Measurements from ENCODE around the gene KLK5. TPM values are rescaled to one million over a fixed set of nuclear protein-coding genes. Genes with fewer than 3 reads are reported as not detected.

The KLK5 gene
- total RNA-seq, 1 donor from 2014 or later: not detected

DNA sequence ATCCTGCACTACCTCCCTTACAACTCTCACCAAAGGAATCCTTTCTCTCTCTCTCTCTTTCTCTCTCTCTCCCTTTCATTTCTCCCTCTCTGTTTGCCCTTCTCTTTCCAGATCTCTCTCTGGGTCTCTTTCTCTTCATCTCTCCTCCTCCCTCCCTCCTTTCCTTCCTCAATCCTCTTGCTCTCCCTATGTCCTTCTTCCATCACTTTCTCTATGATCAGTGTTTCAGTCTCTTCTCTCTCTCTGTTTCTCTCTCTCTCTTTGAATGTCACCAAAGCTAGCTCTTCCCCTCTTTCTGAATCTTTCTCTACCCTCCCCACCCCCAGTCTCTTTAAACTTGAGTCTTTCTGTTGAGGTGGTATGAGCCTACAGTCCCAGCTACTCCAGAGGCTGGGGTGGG, 21.8 kb downstream of the KLK5 start:
- DNase-seq (ENCODE audit: missing footprints): no peak
- intact Hi-C loops (cut with DNase I): loop anchor here (2.0 to 5.0 kb wide), 2 partner anchors 161 to 238 kb away; no protein-coding TSS in a partner anchor
- ATAC-seq: no peak

DNA sequence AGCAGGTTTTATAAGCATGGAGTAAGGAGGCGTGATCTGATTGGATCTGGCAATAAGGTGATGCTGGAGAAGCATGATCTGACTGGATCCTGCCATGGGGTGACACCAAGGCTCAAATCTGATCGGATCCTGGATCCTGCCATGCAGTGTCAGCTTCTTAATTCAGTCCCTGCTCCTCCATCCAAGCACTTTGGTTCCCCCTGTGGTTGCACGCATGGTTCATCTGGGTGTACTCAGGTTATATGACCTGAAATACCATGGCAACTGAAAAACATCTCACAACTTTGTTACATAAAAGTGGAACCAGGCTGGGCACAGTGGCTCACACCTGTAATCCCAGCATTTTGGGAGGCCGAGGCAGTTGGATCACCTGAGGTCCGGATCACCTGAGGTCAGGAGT, 24.0 kb downstream of the KLK5 start:
- ATAC-seq (no peak), DNase-seq (ENCODE audit: missing footprints) (no peak)
- intact Hi-C loops (cut with DNase I): loop anchor here (10.0 kb wide), 1 partner anchor 564 kb away; the partner anchor contains the start of gene NAPSA

DNA sequence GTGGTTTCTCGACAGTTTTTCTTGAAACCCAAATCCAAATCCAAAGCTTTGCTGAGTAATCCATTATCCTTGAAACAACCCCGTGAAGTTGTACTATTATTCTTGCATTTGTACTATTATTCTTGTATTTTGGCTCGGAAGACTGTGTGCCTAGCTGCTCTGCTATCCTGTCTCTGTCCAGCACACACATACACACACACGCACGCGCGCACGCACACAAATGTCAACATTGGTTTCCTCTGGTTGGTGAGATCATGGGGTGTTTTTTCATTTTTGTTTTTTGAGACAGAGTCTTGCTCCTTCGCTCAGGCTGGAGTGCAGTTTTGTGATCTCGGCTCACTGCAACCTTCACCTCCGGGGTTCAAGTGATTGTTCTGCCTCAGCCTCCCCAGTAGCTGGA, 26.7 kb downstream of the KLK5 start:
- no peak for DNase-seq (ENCODE audit: missing footprints)
- intact Hi-C loops (cut with DNase I): loop anchor here (10.0 kb wide), 1 partner anchor 561 kb away; the partner anchor contains the start of gene NAPSA
- no peak for ATAC-seq

DNA sequence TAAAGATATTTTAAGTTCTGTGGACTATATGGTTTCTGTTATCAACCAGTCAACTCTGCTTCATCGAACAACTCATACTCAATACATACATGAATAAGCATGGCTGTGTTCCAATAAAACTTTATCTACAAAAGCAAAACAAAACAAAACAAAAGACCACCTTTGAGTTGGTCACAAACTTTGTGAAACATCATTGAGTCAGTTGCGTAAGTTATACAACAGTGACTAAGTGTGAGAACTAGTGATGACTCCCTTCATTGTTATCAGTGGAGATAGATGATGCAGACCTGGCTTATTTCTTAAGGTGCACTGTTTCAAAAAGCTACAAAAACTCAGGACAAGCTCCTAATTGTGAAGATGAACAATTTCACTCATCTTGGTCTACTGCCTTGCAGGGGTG, 27.1 kb downstream of the KLK5 start:
- no peak for DNase-seq (ENCODE audit: missing footprints)
- ATAC-seq: no peak
- intact Hi-C loops (cut with DNase I): loop anchor here (10.0 kb wide), 1 partner anchor 561 kb away; the partner anchor contains the start of gene NAPSA

DNA sequence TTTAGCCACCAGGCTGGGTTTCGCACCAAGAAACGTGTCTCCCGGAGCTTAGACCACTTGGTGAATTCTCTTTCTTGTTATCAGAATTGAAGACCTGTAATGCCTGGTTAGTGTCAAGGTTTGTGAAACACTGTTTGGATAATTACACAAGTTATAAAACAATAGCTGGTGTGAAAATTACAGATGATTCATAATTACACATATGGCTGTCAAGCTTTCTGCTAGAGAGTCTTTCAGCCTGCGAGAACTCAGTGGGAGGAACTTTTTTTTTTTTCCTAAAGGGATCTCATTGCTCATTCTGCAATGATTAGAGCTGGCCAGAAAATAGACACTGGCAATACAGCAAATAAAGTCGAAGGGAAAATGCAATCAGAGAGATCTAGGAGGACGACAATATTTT, 28.3 kb downstream of the KLK5 start:
- intact Hi-C loops (cut with DNase I): loop anchor here (10.0 kb wide), 1 partner anchor 560 kb away; the partner anchor contains the start of gene NAPSA
- no peak for ATAC-seq

DNA sequence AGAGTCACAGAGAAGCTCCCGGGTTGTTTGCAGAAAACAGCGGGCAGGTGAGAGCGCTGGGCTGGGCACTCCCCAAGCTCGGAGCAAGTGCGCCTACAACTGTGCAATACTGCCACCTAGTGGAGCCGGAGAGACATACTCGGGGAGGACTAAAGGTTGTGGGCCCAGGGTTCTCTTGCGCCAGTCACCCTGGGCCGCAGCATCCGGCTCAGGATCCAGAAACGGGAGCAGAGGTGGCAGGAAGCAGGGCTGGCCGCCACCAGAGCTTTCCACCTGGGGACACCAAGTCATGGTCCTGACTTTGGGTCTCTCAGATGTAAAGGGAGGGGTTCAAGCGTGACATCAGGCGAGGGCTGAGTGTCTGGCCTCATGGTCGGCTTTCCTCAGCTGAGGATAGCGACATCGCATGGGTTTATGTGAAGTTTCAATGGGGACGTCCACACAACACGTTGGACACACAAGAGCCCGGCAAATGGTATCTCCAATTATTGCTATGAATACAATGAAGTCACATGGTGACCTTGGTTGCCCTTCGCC, 30.5 kb downstream of the KLK5 start:
- intact Hi-C loops (cut with DNase I): loop anchor here (10.0 kb wide), 1 partner anchor 558 kb away; the partner anchor contains the start of gene NAPSA
- DNase-seq (ENCODE audit: missing footprints) (no peak), ATAC-seq (peak; percentile 87)

More for the DNA sequence above, 28.3 kb downstream of the KLK5 start:
- DNase-seq (ENCODE audit: missing footprints): no peak

DNA sequence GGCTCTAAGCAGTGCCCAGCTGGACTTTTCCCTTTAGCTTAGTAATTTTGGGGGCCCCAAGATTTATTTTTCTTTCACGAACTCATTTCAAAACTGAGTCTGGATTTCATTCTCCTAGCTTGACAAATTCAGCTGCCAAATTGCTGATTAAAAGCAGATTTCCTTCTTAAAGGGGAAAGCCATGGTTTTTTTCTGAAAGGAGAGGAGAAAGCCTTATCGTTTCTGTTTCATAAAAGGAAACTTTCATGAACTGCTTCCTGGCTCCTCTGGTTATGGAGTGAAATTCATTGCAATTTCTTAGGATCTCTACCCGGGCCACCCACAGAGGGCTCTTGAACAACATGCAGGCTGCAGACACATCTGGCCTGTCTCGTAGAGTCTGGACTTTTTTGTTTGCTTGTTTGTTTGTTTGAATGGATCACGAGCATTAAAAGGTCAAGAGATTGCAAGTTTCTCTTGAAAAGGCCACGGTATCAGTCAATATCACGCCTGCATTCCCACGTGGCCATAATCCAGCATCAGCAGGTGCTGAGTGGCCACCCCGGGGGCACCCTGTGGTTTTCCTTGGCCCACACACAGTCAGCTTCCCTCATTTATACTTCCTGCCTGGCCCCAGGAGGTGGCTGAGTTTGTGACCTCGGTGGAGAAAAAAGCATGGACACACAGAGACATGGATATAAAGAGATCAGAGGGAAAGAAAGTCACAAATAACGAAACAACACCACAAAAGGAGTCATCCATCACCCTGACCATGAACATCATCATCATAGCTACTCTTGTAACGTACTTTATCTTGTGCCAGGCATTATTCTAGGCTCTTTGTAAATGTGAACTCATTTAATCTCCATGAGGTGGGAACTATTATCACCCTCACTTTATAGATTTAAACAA, 31.2 kb downstream of the KLK5 start:
- DNase-seq (ENCODE audit: missing footprints) (no peak), ATAC-seq (no peak)
- intact Hi-C loops (cut with DNase I): loop anchor here (10.0 kb wide), 1 partner anchor 557 kb away; the partner anchor contains the start of gene NAPSA

DNA sequence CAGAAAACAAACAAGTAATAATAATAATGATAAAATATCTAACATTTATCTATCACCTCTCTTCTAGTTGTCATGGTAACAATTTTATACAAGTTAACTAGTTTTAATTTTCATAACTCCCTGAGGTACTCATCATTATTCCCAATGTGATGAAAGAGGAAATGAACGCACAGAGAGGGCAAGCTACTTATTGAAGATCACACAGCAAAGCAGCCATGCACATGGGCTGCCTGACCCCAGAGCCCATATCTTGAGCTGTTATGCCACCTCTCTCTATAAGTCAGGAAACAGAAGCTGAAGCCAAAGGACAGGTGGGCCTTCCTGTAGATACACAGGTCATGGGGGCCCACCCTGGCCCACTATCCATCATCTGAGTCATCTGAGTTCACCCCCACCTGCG, 36.8 kb downstream of the KLK5 start:
- intact Hi-C loops (cut with DNase I): no loop called here
- ATAC-seq (no peak), DNase-seq (ENCODE audit: missing footprints) (no peak)

DNA sequence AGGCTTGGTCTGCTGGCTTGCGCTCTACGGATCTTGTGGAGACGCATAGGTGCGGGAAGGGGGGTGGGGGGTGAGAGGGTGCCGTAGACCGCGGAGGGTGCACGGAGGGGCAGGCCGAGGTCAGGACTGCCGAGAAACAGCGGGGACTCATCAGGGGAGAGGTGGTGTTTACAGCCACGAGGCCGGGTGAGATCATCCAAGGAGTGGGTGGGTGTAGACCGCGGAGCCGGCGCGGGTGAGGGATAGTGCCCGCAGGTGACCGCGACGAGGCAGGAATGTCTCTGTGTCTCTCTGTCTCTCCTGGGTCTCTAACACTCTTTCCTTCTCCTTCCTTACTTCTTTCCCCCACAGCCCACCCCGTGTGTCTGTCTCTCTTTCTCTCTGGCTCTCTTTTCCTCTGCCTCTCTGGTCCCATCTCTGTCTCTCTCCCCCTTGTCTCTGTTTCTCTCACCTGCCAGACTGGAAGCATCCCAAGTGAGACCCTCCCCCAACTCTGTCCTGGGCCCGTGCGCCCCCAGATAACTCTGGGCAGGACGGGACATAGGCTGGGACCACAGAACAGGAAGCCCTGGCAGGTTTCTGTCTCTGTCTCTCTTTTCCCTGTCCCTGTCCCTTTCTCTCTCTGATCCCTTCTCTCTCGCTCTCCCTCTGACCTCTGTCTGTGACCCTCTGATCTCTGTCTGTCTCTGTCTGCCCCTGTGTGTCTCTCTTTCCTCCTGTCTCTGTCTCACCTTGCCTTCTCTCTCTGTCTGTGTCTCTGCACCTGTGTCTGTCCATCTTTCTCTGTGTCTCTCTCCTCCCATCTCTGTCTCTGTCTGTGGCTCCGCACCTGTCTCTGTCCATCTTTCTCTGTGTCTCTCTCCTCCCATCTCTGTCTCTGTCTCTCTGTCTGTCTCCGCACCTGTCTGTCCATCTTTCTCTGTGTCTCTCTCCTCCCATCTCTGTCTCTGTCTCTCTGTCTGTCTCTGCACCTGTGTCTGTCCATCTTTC, 39.8 kb downstream of the KLK5 start:
- ATAC-seq (no peak), DNase-seq (ENCODE audit: missing footprints) (no peak)
- intact Hi-C loops (cut with DNase I): no loop called here

DNA sequence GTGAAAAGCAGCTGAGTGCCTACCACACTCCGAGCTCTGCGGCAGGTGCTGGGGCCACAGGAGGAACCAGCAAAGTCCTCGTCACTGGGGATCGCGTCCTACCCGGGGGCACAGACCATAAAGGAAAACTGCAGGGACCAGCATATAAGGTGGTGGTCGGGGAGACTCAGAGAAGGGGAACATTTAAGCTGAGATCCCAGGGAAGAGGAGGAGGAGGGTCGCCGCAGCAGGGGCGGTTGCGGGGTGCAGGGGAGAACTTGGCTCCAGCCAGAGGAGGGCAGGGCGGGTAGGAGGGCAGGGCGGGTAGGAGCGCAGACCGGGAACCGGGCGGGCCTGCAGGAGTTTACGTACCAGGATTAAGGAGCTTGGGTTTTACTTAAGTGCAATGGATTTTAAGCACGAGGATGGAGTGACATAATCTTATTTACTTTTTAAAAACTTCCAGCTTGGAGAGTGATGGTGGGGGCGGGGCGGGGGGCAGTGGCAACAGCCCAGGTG, 40.7 kb downstream of the KLK5 start:
- intact Hi-C loops (cut with DNase I): no loop called here
- ATAC-seq (no peak), DNase-seq (ENCODE audit: missing footprints) (no peak)

DNA sequence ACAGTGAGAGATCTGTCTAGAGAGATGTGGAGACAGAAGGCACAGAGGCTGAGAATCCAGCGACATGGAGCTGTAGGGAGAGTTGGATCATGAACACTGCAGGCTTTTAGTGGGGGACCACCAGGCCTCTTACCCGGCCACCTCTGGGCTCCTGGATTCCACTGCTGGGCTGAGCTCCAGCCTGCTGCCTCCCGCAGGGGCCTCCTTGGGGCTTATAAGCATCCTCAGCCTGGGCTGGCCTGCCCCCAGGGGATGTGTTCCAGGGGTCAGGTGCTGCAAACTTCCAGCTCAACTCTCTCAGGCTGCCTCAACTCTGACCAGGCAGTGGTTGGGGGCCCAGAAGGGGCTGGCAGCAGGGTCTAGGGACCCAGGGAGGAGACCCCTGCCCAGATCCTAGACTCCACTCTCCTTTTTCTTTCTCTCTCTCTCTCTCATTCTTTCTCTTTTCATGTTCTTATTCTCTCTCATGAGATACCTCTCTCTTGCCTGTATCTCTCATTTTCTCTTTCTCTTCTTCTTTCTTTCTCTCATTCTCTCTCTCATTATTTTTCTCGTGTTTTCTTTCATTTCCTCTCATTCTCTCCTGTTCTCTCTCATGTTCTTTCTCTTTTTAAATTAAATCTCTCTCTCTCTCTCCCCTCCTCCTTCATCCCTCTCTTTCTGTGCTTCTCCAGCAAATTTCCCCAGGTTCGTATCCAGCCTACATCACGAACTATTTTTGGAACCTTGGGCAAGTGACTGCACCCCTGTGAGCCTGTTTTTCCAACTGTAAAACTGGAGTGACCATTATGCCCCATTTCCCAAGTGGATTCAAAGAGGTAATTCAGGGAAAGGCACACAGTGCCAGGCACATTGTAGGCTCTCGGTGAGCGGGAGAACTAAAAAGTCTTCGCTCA, 41.4 kb downstream of the KLK5 start, which contains the start of gene KLK4:
KLK4 (minus strand) TSS at position 190 of the 896 bp plus-strand sequence. CDS start 657 bp downstream, outside the sequence.
- intact Hi-C loops (cut with DNase I): no loop called here
- DNase-seq (ENCODE audit: missing footprints) (no peak), ATAC-seq (no peak)

DNA sequence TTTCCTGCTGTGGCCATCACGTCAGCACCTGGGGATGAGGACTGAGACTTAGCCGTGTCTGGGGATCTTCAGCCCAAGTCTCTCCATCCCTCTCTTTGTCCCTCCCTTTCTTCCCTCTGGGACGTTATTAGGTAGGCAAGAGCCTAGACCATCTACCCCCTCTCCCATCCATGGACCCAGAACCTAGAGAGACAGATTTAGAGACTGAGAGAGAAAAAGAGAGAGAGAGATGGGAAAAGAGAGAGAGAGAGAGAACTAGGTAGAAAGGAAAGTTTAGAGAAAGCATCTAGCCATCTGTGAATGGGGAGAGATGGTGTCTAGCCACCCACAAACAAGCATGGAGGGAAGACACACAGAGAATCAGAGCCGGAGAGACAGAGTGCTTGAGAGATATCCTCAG, 42.1 kb downstream of the KLK5 start:
- no peak for DNase-seq (ENCODE audit: missing footprints)
- ATAC-seq: no peak
- intact Hi-C loops (cut with DNase I): no loop called here

DNA sequence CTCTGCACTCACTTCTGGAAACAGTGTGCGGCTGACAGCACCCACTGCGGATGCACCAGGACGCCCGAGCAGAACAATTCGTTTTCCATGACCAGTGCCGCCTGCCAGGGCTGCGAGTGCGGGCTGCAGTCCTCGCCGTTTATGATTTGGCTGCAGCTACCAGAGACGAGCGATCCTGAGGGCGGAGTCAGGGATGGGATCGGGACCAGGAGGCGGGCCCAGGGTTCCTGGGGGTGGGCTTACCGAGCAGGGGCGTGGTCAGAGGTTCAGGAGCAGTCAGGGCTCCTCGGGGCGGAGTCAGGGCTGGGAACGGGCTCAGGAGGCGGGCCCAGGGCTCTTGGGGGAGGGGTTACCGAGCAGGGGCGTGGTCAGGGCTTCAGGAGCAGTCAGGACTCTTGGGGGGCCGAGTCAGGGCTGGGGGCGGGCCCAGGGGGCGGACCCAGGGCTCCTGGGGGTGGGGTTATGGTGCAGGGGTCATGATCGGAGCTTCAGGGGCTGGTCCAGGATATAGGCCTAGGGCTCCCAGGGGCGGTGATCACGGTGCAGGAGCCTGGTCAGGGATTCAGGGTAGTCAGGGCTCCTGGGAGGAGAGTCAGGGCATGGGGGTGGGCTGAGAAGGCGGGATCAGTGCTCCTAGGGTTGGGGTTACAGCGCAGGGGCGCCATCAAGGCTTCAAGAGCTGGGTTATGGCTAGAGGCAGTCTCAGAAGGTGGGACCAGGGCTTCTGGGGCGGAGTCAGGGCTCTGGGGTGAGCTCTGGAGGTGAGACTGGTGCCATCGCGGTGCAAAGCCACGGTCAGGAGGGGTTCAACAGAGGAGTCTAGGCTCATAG, 43.4 kb downstream of the KLK5 start:
- intact Hi-C loops (cut with DNase I): no loop called here
- DNase-seq (ENCODE audit: missing footprints) (no peak), ATAC-seq (no peak)

DNA sequence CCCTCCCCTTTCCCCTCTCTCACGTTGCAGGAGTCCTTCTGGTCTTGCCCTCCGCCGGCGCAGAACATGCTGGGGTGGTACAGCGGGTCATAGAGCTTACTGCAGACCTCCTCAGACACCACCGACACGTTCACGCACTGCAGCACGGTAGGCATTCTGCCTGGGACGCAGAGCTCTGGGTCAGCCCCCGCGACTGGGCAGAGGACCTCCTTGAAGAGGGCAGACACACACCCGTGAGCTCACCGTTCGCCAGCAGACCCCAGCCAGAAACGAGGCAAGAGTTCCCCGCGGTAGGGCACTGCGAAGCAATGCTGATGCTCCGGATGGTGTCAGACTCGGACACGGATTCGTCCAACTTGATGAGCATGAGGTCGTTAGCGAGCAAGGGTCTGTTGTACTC, 44.5 kb downstream of the KLK5 start:
- ATAC-seq: no peak

DNA sequence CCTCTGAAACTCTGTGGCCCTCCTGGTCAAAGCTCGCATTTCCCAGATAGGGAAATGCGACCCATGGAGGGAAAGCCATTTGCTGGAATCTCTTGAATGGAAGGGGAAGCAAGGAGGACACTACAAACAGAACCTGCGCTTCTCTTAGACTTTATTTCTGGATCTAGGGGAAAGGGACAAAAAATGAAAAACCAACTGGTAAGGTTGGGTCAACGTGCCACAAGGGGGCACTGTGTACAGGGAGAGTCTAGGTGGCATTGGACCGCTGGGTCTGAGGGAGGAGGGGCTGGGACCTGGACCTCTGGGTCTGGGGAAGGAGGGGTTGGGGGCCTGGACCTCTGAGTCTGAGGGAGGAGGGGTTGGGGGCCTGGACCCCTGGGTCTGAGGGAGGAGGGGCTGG, 46.6 kb downstream of the KLK5 start:
- ATAC-seq (no peak), DNase-seq (ENCODE audit: missing footprints) (no peak)
- intact Hi-C loops (cut with DNase I): no loop called here

More for the DNA sequence above, 44.5 kb downstream of the KLK5 start:
- intact Hi-C loops (cut with DNase I): no loop called here
- DNase-seq (ENCODE audit: missing footprints): no peak

DNA sequence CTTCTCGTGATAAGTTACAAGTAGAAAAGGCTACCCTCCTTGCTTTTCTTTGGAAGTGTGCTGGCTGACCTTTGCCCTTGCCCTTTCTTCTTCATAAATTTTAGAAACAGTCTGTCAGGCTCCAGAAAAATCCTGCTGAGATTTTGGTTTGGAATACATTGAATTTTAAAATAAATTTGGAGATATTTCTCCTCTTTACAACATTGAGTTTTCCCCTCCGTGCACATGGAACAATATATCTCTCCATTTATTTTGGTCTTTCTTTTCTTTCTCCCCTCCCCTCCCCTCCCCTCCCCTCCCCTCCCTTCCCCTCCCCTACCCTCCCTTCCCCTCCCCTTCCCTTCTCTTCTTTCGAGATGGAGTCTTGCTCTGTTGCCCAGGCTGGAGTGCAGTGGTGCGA, 50.2 kb downstream of the KLK5 start:
- no peak for ATAC-seq

DNA sequence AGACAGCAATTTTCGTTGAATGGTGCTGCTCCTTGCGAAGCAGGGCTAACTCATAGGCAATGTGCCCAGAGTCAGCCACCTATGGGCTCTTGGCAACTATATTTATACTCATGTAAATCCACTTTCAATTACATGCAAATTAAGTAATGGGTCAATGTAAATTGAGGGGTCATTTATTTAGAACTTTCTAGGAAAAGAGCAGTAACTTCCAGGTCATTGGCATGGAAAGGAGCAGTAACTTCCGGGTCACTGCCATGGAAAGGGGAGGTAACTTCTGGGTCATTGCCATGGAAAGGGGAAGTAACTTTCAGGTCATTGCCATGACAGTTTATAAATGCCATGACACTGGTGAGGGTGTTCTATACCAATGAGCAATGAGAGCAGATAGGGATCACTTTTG, 53.3 kb downstream of the KLK5 start:
- no peak for DNase-seq (ENCODE audit: missing footprints)
- intact Hi-C loops (cut with DNase I): no loop called here
- ATAC-seq: no peak

More for the DNA sequence above, 50.2 kb downstream of the KLK5 start:
- intact Hi-C loops (cut with DNase I): no loop called here
- DNase-seq (ENCODE audit: missing footprints): no peak
